Upper lobe of right lung (tissue), 1 donor: ENCODE results near the gene RANBP10. TPM values are rescaled to one million over a fixed set of nuclear protein-coding genes. Genes with fewer than 3 reads are reported as not detected.

Experiments used
- ATAC-seq: fragments of 200-7000 bp; cut with Tn5 transposase; one replicate; pipeline ENCODE4 v1.9.1; 2020; ENCODE audit warnings: mild to moderate bottlenecking, moderate library complexity
- DNase-seq: peaks from one replicate; pipeline ENCODE4 v3.0.0-alpha.2; 2020
- H3K27ac ChIP-seq: fragments of 200-600 bp; one replicate; pipeline ENCODE4 v1.8.0; 2022
- H3K27me3 ChIP-seq: fragments of 200-600 bp; one replicate; pipeline ENCODE4 v1.8.0; 2022; ENCODE audit warnings: mild to moderate bottlenecking
- H3K36me3 ChIP-seq: fragments of 200-600 bp; one replicate; pipeline ENCODE4 v1.8.0; 2022
- H3K4me1 ChIP-seq: fragments of 200-600 bp; one replicate; pipeline ENCODE4 v1.8.0; 2022
- H3K4me3 ChIP-seq: fragments of 200-600 bp; one replicate; pipeline ENCODE4 v1.8.0; 2022; ENCODE audit warnings: mild to moderate bottlenecking
- H3K9me3 ChIP-seq: fragments of 200-600 bp; one replicate; pipeline ENCODE4 v1.8.0; 2022
- CTCF ChIP-seq: fragments of 200-600 bp; IDR thresholded peaks from one replicate; pipeline ENCODE4 v1.8.0; 2022; ENCODE audit warnings: antibody characterized with exemption
- intact Hi-C: fragments of 100-400 bp; cut with DNase I; formaldehyde crosslinking; loops from one replicate; pipeline ENCODE4 v1.11.0; 2022
- total RNA-seq: library from RNA; stranded (reverse); fragmentation: NEBNext Ultra II Directional; extraction: Animal tissue kit (Norgen Biotek cat#: 25700); gene quantifications from one replicate; pipeline ENCODE4 v1.2.1, GENCODE V29; 2021
- donor health status: DM: no; HTN: yes; CAD: no; lungs with severe emphysema.

Gene RANBP10
- total RNA-seq, 1 donor from 2014 or later = 19.2 TPM

- H3K27me3 ChIP-seq = no peaks in the 10 kb centered on the region
- H3K4me1 ChIP-seq = peaks cover 16% of the 10 kb centered on the region
- no peak for DNase-seq
- intact Hi-C loops = no loop called here
- no peaks in the 10 kb centered on the region for H3K9me3 ChIP-seq
- H3K4me3 ChIP-seq = no peak overlapping the region
- H3K27ac ChIP-seq = no peak overlapping the region
- H3K36me3 ChIP-seq = peaks cover 28% of the 10 kb centered on the region
- no peak for TF ChIP-seq CTCF
- ATAC-seq = peak; percentile 42
Observed at GRCh38 chr16:67800338-67800926, 5.9 kb downstream of the RANBP10 start.

DNA sequence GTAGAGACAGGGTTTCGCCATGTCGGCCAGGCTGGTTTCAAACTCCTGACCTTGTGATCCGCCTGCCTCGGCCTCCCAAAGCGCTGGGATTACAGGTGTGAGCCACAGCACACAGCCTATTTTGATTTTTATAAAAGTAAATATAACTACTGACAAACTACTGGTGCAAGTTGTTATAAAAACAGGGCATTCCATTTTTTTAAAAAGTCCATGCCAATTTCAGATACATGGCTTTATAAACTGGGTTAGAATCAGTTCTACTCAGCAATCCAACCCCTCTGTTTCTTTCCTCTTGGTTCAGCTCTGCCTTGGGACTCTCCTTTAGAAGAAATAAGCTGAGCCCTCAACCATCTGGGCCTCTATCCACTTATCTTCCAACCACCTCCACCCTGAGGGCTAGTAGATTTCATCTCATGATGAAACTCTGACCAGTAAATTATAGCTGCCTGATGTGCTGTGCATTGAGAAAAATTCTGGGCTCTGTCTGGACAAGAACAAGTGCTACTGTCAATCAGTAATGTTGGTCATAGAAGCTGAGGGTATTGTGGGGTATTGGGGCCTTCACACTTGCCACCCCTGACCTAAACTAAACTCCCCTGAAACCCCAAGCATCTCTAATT is 10.2 kb downstream of the RANBP10 start:
- intact Hi-C loops = no loop called here
- DNase-seq (no peak), ATAC-seq (no peak)
- Histone ChIP-seq H3K27ac (no peak overlapping the region), H3K4me1 (no peaks in the 10 kb centered on the region), H3K27me3 (no peaks in the 10 kb centered on the region), H3K4me3 (no peak overlapping the region), H3K36me3 (peaks cover 17% of the 10 kb centered on the region), H3K9me3 (no peaks in the 10 kb centered on the region)
- no peak for TF ChIP-seq CTCF

DNA sequence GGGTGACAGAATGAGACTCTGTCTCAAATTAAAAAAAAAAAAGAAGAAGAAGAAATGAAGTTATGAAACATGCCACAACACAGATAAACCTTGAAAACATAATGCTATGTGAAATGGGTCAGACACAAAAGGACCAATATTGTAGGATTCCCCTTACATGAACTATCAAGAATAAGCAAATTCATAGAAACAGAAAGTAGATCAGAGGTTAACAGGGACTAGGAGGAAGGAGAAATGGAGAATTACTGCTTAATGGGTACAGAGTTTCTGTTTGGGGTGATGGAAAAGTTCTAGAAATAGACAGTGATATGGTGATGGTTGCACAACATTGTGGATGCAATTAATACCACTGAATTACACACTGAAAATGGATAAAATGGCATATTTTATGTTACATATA is 16.3 kb downstream of the RANBP10 start:
- Histone ChIP-seq H3K9me3 (no peaks in the 10 kb centered on the region), H3K4me1 (no peaks in the 10 kb centered on the region), H3K27me3 (no peaks in the 10 kb centered on the region), H3K27ac (no peak overlapping the region), H3K4me3 (no peak overlapping the region), H3K36me3 (no peaks in the 10 kb centered on the region)
- intact Hi-C loops = no loop called here
- TF ChIP-seq CTCF = no peak
- no peak for DNase-seq
- peak; percentile 20 for ATAC-seq

- Histone ChIP-seq H3K36me3 (no peaks in the 10 kb centered on the region), H3K27me3 (no peaks in the 10 kb centered on the region), H3K4me3 (no peak overlapping the region), H3K27ac (no peak overlapping the region), H3K9me3 (no peaks in the 10 kb centered on the region), H3K4me1 (no peaks in the 10 kb centered on the region)
- no peak for DNase-seq
- TF ChIP-seq CTCF = no peak
- intact Hi-C loops = no loop called here
- ATAC-seq = no peak
Observed at GRCh38 chr16:67786491-67786890, 19.9 kb downstream of the RANBP10 start.

DNA sequence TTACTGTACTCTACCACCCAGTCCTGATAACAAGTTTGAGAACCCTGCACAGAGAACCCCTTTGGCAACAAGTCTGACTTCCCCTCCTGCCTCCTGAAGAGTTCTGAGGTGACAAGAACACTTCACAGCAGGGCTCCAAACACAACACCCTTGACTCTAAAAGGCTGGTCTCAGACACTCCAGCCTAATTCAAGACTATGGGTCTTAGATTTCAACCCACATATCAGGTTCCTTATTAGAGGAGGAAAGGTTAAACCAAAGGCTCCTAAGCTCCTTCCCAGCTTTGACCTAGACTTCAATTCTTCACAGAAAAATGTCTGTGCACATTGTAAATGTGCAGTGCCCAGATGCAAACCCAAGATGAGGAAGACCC is 23.0 kb downstream of the RANBP10 start:
- no peaks in the 10 kb centered on the region for H3K9me3 ChIP-seq
- no peaks in the 10 kb centered on the region for H3K36me3 ChIP-seq
- DNase-seq (no peak), ATAC-seq (peak; percentile 29)
- intact Hi-C loops = no loop called here
- TF ChIP-seq CTCF = no peak
- H3K27me3 ChIP-seq = no peaks in the 10 kb centered on the region
- H3K4me1 ChIP-seq = no peaks in the 10 kb centered on the region
- no peak overlapping the region for H3K27ac ChIP-seq
- H3K4me3 ChIP-seq = no peak overlapping the region
